Cardiac fibroblast (primary cell): ENCODE results near the gene PLEKHG5.

Experiments used
- DNase-seq, 2 donors: peaks; one replicate each; pipeline versions ENCODE4 v3.0.0 to v3.0.0-alpha.2; 2010; ENCODE audit warnings: low read depth in 2 of 2
- H3K4me3 ChIP-seq, 2 donors: replicated peaks in 1 of 2; 1 replicate in 1 of 2; 2 replicates in 1 of 2; pipeline ENCODE4 v1.5.1; 2011; ENCODE audit warnings: low read depth in 2 of 2, low read length in 2 of 2, mild to moderate bottlenecking in 2 of 2, moderate library complexity in 1 of 2
- CTCF ChIP-seq: IDR thresholded peaks from one replicate; pipeline ENCODE4 v1.5.1; 2011; ENCODE audit warnings: low read depth, mild to moderate bottlenecking, low read length, inconsistent platforms

PLEKHG5 gene

GRCh38 chr1:6508154-6508815 is 16.8 kb upstream of the PLEKHG5 start:
- no peak for DNase-seq

GRCh38 chr1:6507461-6507911 is 16.0 kb upstream of the PLEKHG5 start:
- no peak overlapping the region for H3K4me3 ChIP-seq
- no peak for TF ChIP-seq CTCF

More at GRCh38 chr1:6508154-6508815, 16.8 kb upstream of the PLEKHG5 start:
- TF ChIP-seq CTCF, result no peak
- H3K4me3 ChIP-seq, result no peak overlapping the region

GRCh38 chr1:6507037-6507428 is 15.6 kb upstream of the PLEKHG5 start:
- TF ChIP-seq CTCF, result no peak
- no peak overlapping the region for H3K4me3 ChIP-seq
- DNase-seq, result no peak

More at GRCh38 chr1:6507461-6507911, 16.0 kb upstream of the PLEKHG5 start:
- DNase-seq, result no peak

GRCh38 chr1:6506210-6507036 is 15.0 kb upstream of the PLEKHG5 start:
- no peak for DNase-seq
- no peak overlapping the region for H3K4me3 ChIP-seq
- no peak for TF ChIP-seq CTCF

- no peak for TF ChIP-seq CTCF
- no peak overlapping the region for H3K4me3 ChIP-seq
- DNase-seq, result no peak
These were observed 14.1 kb upstream of the PLEKHG5 start for GRCh38 chr1:6505367-6506209.

- DNase-seq, result no peak
- no peak overlapping the region for H3K4me3 ChIP-seq
- TF ChIP-seq CTCF, result no peak
These were observed 13.4 kb upstream of the PLEKHG5 start for GRCh38 chr1:6504887-6505286.
